Inflammatory macrophage treated with lipopolysaccharide for 1 hour (primary cell): ENCODE data around the gene PRRX1.

Experiments used
- DNase-seq, 2 donors: peaks; one replicate each; pipeline ENCODE4 v3.0.0-alpha.2; 2020 to 2022

Gene PRRX1

DNA sequence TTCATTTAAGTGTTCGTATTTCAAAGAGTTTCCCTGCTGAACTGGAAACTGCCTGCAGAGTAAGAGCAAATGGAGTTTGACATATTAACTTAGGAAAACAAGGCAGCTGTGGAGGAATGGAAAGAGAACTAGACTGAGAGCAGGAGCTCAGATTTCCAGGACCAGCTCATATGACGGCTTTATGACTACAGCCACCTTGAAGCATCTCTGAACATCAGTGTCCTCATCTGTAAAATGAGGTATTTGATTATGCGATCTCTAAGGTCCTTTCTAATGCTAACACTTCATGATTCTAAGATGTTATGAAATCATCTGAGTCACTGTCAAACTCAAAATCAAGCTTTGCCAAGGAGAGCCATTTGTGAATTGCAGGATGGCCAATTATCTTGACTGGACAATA lies 112.3 kb downstream of the PRRX1 start:
- DNase-seq, result no peak

DNA sequence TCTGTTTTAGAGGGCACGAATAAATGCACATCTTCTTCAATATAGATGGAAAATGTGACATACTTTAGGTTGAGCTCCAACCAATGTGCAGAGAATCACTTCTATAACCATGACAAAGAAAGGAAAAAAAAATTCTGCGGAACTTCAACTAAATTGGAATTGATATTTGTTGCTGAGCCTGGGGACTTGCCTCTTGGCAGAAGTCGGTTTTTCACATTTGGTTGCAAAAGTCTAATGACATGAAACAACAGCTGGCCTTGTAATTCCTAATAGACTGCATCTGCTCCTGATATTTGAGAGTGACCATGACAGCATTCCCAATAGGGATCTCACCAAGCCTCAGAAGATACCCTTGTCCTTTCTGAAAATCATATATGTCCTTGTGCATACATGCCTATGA lies 112.8 kb downstream of the PRRX1 start:
- DNase-seq, result no peak
